Sigmoid colon (tissue), 7 donors: Measurements from ENCODE around the gene PRAMEF12. TPM values are rescaled to one million over a fixed set of nuclear protein-coding genes. Genes with fewer than 3 reads are reported as not detected.

Source experiments
- DNase-seq: peaks from one replicate; pipeline ENCODE4 v3.0.0-alpha.2; 2019
- H3K27ac ChIP-seq, 4 donors: fragments of 200-600 bp; sonication (generic); one replicate each; pipeline ENCODE4 v1.5.1; 2016 to 2019; ENCODE audit warnings: mild to moderate bottlenecking in 1 of 4
- H3K27me3 ChIP-seq, 3 donors: fragments of 200-600 bp; sonication (generic); one replicate each; pipeline ENCODE4 v1.5.1; 2019; ENCODE audit warnings: mild to moderate bottlenecking in 1 of 3
- H3K36me3 ChIP-seq, 4 donors: fragments of 200-600 bp; sonication (generic); one replicate each; pipeline ENCODE4 v1.5.1; 2016 to 2019
- H3K4me1 ChIP-seq, 4 donors: fragments of 200-600 bp; sonication (generic); one replicate each; pipeline ENCODE4 v1.5.1; 2017 to 2019
- H3K4me3 ChIP-seq, 4 donors: fragments of 200-600 bp; sonication (generic); one replicate each; pipeline ENCODE4 v1.5.1; 2017 to 2019; ENCODE audit warnings: mild to moderate bottlenecking in 2 of 4, moderate library complexity in 1 of 4
- H3K9me3 ChIP-seq, 4 donors: fragments of 200-600 bp in 3 of 4; sonication (generic) in 3 of 4; one replicate each; pipeline versions ENCODE4 v1.5.1 to v1.6.1; 2013 to 2019
- EP300 ChIP-seq, 4 donors: sonication (generic); formaldehyde crosslinking; IDR thresholded peaks; one replicate each; pipeline ENCODE4 v1.6.1; 2017; ENCODE audit warnings: antibody characterized with exemption in 4 of 4
- POLR2A ChIP-seq, 2 donors: fragments of 450-650 bp; IDR thresholded peaks; one replicate each; pipeline ENCODE4 v1.6.1; 2016; ENCODE audit warnings: antibody characterized with exemption in 2 of 2, mild to moderate bottlenecking in 2 of 2, moderate library complexity in 2 of 2
- POLR2AphosphoS5 ChIP-seq, 4 donors: sonication (generic); formaldehyde crosslinking; IDR thresholded peaks; one replicate each; pipeline ENCODE4 v1.6.1; 2017; ENCODE audit warnings: antibody characterized with exemption in 4 of 4
- WGBS, 2 donors: extraction: QIAGEN DNeasy Blood & Tissue Kit; methylation state at CpG; one replicate each; pipeline ENCODE4 v1.1.7; 2013; 5-methylcytosine and 5-hydroxymethylcytosine counted together
- intact Hi-C: fragments of 100-400 bp; cut with DNase I; formaldehyde crosslinking; loops from one replicate; pipeline ENCODE4 v1.15.1; 2023
- polyA plus RNA-seq, 3 donors: library from polyadenylated mRNA; stranded (reverse); fragments of 200-250 nt; gene quantifications; one replicate each; pipeline ENCODE4 v1.2.3, GENCODE V29; 2013
- total RNA-seq, 4 donors: library from RNA; depleted of rRNA; stranded (reverse); fragments of >200 nt; gene quantifications; one replicate each; pipeline ENCODE4 v1.1.0, GENCODE V29; 2016
- TF ChIP-seq, protein P1 (sequence below), 4 experiments: fragments of 450-650 bp in 3 of 4; fragments of 200-600 bp in 1 of 4; IDR thresholded peaks; one replicate each; pipeline ENCODE4 v1.5.1; 2016 to 2019; ENCODE audit warnings: antibody characterized with exemption in 4 of 4, mild to moderate bottlenecking in 3 of 4, moderate library complexity in 2 of 4
- donor health status: healthy with polysubstance abuse.
- donor health status: Bipolar disorder and iron deficiency.
- donor health status: healthy.

Gene PRAMEF12
- total and polyA plus RNA-seq, 7 donors, result not detected

DNA sequence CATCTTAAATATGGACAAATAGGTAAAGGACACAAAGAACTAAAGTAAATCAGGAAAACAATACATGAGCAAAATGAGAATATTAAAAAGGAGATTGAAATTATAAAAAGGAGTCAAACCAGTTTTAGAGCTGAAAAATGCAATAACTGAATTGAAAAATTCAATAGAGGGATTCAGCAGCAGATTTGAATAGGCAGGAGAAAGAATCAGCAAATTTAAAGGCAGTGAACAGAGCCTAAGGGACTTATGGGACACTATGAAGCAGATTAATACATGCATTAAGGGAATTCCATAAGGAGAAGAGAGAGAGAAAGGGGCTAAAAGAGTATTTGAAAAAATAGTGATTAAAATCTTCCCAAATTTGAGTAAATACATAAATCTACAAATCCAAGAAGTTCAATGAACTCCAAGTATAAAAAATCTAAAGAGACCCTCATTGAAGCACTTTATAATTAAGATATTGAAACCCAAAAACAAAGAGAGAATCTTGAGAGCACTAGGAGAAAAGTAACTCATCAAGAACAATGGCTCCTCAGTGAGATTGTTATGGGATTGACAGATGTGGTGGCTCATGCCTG lies 24.7 kb upstream of the PRAMEF12 start:
- H3K36me3 ChIP-seq, result no peaks in the 10 kb centered on the region
- no peaks in the 10 kb centered on the region for H3K27me3 ChIP-seq
- H3K4me3 ChIP-seq, result no peak overlapping the region
- no peaks in the 10 kb centered on the region for H3K4me1 ChIP-seq
- intact Hi-C loops, result no loop called here
- DNase-seq, result no peak
- H3K9me3 ChIP-seq, result peaks cover 0 to 12% (median 5%) of the 10 kb centered on the region in 4 donors
- no peak overlapping the region for H3K27ac ChIP-seq
- TF ChIP-seq, protein P1, sequence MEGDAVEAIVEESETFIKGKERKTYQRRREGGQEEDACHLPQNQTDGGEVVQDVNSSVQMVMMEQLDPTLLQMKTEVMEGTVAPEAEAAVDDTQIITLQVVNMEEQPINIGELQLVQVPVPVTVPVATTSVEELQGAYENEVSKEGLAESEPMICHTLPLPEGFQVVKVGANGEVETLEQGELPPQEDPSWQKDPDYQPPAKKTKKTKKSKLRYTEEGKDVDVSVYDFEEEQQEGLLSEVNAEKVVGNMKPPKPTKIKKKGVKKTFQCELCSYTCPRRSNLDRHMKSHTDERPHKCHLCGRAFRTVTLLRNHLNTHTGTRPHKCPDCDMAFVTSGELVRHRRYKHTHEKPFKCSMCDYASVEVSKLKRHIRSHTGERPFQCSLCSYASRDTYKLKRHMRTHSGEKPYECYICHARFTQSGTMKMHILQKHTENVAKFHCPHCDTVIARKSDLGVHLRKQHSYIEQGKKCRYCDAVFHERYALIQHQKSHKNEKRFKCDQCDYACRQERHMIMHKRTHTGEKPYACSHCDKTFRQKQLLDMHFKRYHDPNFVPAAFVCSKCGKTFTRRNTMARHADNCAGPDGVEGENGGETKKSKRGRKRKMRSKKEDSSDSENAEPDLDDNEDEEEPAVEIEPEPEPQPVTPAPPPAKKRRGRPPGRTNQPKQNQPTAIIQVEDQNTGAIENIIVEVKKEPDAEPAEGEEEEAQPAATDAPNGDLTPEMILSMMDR (IDR thresholded peaks at IDR 0.05), result no peak

DNA sequence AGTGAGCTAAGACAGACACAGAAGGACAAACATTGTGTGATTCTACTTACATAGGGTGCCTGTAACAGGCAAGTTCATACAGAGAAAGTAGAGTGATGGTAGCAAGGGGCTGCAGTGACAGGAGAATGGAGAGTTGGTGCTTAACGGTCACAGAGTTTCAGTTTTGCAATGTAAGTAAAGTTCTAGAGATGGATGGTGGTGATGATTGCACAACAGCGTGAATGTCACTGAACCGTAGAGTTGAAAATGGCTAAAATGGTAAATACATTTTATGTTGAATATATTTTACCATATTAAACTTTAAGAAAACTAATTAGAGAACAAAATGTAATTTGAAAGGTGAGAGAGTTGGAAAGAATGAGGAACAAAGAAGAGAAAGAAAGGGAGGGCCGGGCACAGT lies 18.8 kb upstream of the PRAMEF12 start:
- H3K27ac ChIP-seq, result no peak overlapping the region
- no peak overlapping the region for H3K4me3 ChIP-seq
- no peaks in the 10 kb centered on the region for H3K36me3 ChIP-seq
- no peaks in the 10 kb centered on the region for H3K4me1 ChIP-seq
- peaks cover 0 to 9% (median 0%) of the 10 kb centered on the region in 3 donors for H3K27me3 ChIP-seq
- no peak for TF ChIP-seq EP300 (IDR thresholded peaks at IDR 0.05)
- TF ChIP-seq, protein P1 (IDR thresholded peaks at IDR 0.05), result no peak
- TF ChIP-seq POLR2AphosphoS5 (IDR thresholded peaks at IDR 0.05), result no peak
- no peak for TF ChIP-seq POLR2A (IDR thresholded peaks at IDR 0.05)
- no peaks in the 10 kb centered on the region for H3K9me3 ChIP-seq
- no peak for DNase-seq
- intact Hi-C loops, result no loop called here
- 89 to 92% methylated on average over 4 of the region's 4 CpGs for WGBS, 2 donors

DNA sequence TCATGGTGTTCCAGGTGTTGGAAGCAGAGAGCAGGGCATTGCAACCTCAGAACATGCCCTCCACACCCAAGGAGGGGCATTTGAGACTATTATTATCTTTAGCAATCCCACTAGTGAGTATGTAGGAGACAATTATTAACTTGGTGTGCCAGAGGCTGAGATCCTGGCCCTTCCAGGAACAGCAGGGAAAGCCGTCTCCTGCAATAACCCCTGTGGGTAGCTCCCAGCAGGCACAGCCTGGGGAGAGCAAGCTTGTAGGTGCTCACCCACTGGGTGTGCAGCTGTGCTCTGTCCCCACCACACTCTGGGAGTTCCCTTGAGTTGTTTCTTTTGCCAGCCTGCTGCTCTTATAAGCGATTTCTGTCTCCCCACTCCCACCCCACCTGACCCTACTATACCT lies 17.3 kb upstream of the PRAMEF12 start:
- 36 to 63% methylated on average over 2 of the region's 2 CpGs for WGBS, 2 donors
- DNase-seq, result no peak
- H3K27ac ChIP-seq, result no peak overlapping the region
- no peaks in the 10 kb centered on the region for H3K4me1 ChIP-seq
- no peak overlapping the region for H3K4me3 ChIP-seq
- no peaks in the 10 kb centered on the region for H3K9me3 ChIP-seq
- H3K36me3 ChIP-seq, result no peaks in the 10 kb centered on the region
- H3K27me3 ChIP-seq, result peaks cover 0 to 10% (median 0%) of the 10 kb centered on the region in 3 donors
- intact Hi-C loops, result no loop called here
- TF ChIP-seq, protein P1 (IDR thresholded peaks at IDR 0.05), result no peak
- no peak for TF ChIP-seq EP300 (IDR thresholded peaks at IDR 0.05)
- TF ChIP-seq POLR2AphosphoS5 (IDR thresholded peaks at IDR 0.05), result no peak
- no peak for TF ChIP-seq POLR2A (IDR thresholded peaks at IDR 0.05)

DNA sequence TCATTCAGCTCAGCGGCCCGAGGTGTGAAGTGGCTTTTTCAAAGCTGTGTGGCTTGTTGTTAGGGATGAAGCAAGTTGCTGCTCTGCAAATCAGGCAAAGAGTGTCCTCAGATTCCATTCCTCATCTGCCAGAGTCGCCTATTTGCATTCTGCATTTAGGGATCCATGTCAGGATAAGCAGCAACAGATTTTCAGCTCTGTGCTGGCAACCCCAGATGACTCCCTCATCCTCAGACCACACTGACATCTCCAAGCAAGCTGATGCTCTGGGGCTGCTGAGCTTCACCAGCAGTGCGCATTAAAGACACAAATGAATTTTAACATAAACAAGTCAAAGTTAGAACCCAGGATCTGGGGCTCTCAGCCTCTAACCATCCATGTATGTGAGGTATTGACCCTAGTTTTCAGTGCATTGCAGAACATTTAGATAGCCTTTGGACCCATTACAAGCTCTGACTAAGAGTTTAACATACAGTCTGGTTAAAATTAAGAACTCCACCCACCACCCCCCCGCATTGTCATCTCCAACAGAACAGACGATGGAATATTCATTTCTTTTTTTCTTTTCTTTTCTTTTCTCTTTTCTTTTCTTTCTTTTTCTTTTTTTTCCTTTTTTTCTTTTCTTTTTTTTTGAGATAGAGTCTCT lies 16.6 kb upstream of the PRAMEF12 start:
- Histone ChIP-seq H3K36me3 (no peaks in the 10 kb centered on the region), H3K9me3 (no peaks in the 10 kb centered on the region), H3K27me3 (peaks cover 0 to 10% (median 0%) of the 10 kb centered on the region in 3 donors), H3K4me3 (no peak overlapping the region), H3K27ac (no peak overlapping the region), H3K4me1 (no peaks in the 10 kb centered on the region)
- intact Hi-C loops, result no loop called here
- TF ChIP-seq POLR2AphosphoS5 (IDR thresholded peaks at IDR 0.05) (no peak), EP300 (IDR thresholded peaks at IDR 0.05) (no peak), POLR2A (IDR thresholded peaks at IDR 0.05) (no peak)
- TF ChIP-seq, protein P1 (IDR thresholded peaks at IDR 0.05), result no peak
- 67 to 78% methylated on average over 6 of the region's 6 CpGs for WGBS, 2 donors
- DNase-seq, result no peak

DNA sequence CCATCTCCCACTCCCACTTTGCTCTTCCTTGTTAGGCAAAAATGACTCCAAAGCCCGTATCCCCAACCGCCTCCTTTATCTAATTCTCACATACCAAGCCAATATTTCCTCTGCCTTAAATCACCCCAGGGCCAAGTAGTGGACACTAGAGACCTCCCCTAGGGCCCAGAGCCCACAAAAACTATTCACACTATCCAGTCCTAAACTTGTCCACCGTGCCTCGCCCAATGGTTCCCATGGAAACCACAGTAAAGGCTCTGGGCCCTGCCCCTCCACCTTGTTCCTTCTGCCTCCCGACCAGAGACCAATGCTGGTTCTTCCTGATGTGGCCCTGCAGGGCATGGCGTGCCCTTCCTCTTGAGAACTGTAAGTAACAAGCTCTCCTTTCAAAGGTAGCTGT lies 15.7 kb upstream of the PRAMEF12 start:
- Histone ChIP-seq H3K9me3 (no peaks in the 10 kb centered on the region), H3K27ac (no peak overlapping the region), H3K27me3 (peaks cover 0 to 10% (median 0%) of the 10 kb centered on the region in 3 donors), H3K36me3 (no peaks in the 10 kb centered on the region), H3K4me3 (no peak overlapping the region), H3K4me1 (no peaks in the 10 kb centered on the region)
- WGBS, 2 donors, result 58 to 68% methylated on average over 6 of the region's 6 CpGs
- TF ChIP-seq, protein P1 (IDR thresholded peaks at IDR 0.05), result no peak
- no peak for TF ChIP-seq POLR2AphosphoS5 (IDR thresholded peaks at IDR 0.05)
- no peak for TF ChIP-seq POLR2A (IDR thresholded peaks at IDR 0.05)
- no peak for TF ChIP-seq EP300 (IDR thresholded peaks at IDR 0.05)
- intact Hi-C loops, result no loop called here
- no peak for DNase-seq
